PC-9 (cell line): Measurements from ENCODE around the gene ELF2.

ENCODE experiments used
- CTCF ChIP-seq: fragments of 200-600 bp; sonication (generic); conservative IDR thresholded peaks from 2 replicates; pipeline ENCODE4 v1.6.1; 2017; ENCODE audit warnings: mixed run types, antibody characterized with exemption, mild to moderate bottlenecking, moderate library complexity
- EZH2 ChIP-seq: fragments of 200-600 bp; sonication (generic); IDR thresholded peaks from 2 replicates; pipeline ENCODE4 v1.8.0; 2017; ENCODE audit warnings: antibody characterized with exemption, low read depth

- no peak for TF ChIP-seq CTCF
- TF ChIP-seq EZH2, result no peak
These were observed 12.4 kb upstream of the ELF2 start for GRCh38 chr4:139189417-139189749.
